ENCODE data around the gene GPRC5C. TPM values are rescaled to one million over a fixed set of nuclear protein-coding genes. Genes with fewer than 3 reads are reported as not detected.

GPRC5C gene, protein sequence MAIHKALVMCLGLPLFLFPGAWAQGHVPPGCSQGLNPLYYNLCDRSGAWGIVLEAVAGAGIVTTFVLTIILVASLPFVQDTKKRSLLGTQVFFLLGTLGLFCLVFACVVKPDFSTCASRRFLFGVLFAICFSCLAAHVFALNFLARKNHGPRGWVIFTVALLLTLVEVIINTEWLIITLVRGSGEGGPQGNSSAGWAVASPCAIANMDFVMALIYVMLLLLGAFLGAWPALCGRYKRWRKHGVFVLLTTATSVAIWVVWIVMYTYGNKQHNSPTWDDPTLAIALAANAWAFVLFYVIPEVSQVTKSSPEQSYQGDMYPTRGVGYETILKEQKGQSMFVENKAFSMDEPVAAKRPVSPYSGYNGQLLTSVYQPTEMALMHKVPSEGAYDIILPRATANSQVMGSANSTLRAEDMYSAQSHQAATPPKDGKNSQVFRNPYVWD
- total RNA-seq: 2.9 and 6.8 TPM in 2 replicates

DNA sequence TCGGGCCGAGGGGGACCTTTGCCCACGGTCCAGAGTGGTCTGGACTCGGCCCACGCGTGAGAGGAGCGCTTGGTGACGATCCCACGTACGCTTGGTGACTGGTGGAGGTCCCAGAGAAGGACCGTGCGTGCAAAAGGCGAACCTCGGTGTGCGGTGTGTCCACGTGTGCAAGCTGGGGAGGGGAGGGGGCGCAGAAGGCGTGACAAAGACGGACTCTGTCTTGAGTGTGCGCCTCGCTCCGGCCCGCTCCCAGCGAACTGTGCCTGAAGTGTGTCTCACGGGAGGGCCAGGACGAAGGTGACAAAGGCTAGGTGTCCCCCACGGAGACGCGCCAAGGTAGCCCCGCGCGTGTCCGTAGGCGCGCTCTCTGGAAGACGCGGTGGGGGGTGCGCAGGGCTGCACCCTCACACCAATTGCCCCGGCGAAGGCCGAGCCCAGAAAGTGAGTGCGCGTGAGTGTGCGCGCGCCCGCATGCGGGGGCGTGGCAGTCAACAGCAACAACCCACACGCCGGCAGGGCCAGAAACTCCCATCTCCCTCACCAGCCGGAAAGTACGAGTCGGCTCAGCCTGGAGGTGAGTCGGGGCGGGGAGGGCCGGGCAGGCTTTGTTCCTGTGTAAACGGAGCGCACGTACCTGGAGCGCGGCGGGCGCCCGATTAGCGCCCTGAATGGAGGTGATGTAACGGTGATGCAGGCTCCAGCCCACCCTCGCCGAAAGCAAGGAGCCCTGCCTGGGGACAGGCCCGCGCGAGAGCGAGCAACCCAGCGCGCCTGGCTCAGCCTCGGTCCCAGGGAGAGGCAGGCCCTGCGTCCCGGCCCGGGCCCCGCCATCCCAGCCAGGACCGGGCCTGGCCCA, at the start of gene GPRC5C:
TSS of gene GPRC5C (plus strand) at position 521 of the 856 bp plus-strand sequence. CDS start 7,689 bp downstream, outside the sequence.
- DNase-seq (ENCODE audit: insufficient read length, low spot score, missing footprints): peak; percentile 85
- peak within 1 kb of the TSS; percentile 53 for H3K4me2 ChIP-seq (ENCODE audit: insufficient read depth, low read length)
- no peak within 1 kb of the TSS for H3K27ac ChIP-seq (ENCODE audit: low read depth, low read length)
- peak within 1 kb of the TSS; percentile 46 for H3K4me3 ChIP-seq (ENCODE audit: insufficient read depth, low read length)
- H2AFZ ChIP-seq (ENCODE audit: low read length): no peak within 1 kb of the TSS
- no peaks in the 10 kb centered on the region for H3K36me3 ChIP-seq (ENCODE audit: insufficient read depth, low read length)
- TF ChIP-seq, protein P1, sequence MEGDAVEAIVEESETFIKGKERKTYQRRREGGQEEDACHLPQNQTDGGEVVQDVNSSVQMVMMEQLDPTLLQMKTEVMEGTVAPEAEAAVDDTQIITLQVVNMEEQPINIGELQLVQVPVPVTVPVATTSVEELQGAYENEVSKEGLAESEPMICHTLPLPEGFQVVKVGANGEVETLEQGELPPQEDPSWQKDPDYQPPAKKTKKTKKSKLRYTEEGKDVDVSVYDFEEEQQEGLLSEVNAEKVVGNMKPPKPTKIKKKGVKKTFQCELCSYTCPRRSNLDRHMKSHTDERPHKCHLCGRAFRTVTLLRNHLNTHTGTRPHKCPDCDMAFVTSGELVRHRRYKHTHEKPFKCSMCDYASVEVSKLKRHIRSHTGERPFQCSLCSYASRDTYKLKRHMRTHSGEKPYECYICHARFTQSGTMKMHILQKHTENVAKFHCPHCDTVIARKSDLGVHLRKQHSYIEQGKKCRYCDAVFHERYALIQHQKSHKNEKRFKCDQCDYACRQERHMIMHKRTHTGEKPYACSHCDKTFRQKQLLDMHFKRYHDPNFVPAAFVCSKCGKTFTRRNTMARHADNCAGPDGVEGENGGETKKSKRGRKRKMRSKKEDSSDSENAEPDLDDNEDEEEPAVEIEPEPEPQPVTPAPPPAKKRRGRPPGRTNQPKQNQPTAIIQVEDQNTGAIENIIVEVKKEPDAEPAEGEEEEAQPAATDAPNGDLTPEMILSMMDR (IDR thresholded peaks at IDR 0.05; ENCODE audit: extremely low read depth, low read depth, low read length): no peak
- no peaks in the 10 kb centered on the region for H3K4me1 ChIP-seq (ENCODE audit: insufficient read depth, low read length)
- H3K79me2 ChIP-seq (ENCODE audit: insufficient read depth, low read length): no peaks in the 10 kb centered on the region
- peaks cover 29% of the 10 kb centered on the region for H3K27me3 ChIP-seq (ENCODE audit: insufficient read depth, low read length)
- no peaks in the 10 kb centered on the region for H4K20me1 ChIP-seq (ENCODE audit: insufficient read depth, low read length)
- H3K9me3 ChIP-seq (ENCODE audit: low read depth, low read length): no peaks in the 10 kb centered on the region

DNA sequence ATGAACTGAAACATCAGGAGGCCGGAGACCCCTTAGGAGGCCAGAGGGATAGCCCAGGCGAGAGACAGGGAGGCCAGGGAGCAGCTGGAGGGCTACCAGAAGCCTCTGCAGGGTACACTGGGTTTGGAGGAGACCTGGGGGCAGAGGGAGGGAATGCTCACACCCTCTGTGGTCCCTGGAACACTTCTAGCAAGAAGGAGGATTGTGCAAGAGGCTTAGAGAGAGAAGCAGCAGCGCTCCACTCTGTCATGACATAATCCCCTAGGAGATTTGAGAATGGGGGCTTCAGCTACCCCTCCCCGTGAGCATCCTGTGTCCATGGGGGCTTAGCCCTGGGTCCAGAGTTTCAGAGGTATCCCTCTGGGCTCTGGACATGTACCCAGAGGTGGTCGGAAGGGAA, 48.7 kb upstream of the GPRC5C start:
- H2AFZ ChIP-seq (ENCODE audit: low read length): no peak overlapping the region
- no peaks in the 10 kb centered on the region for H3K79me2 ChIP-seq (ENCODE audit: insufficient read depth, low read length)
- H3K4me3 ChIP-seq (ENCODE audit: insufficient read depth, low read length): no peak overlapping the region
- H3K36me3 ChIP-seq (ENCODE audit: insufficient read depth, low read length): no peaks in the 10 kb centered on the region
- H3K4me1 ChIP-seq (ENCODE audit: insufficient read depth, low read length): peaks cover 10% of the 10 kb centered on the region
- H3K9me3 ChIP-seq (ENCODE audit: low read depth, low read length): no peaks in the 10 kb centered on the region
- no peaks in the 10 kb centered on the region for H4K20me1 ChIP-seq (ENCODE audit: insufficient read depth, low read length)
- H3K27me3 ChIP-seq (ENCODE audit: insufficient read depth, low read length): peaks cover 3% of the 10 kb centered on the region
- no peak overlapping the region for H3K4me2 ChIP-seq (ENCODE audit: insufficient read depth, low read length)
- DNase-seq (ENCODE audit: insufficient read length, low spot score, missing footprints): peak; percentile 51
- no peak overlapping the region for H3K27ac ChIP-seq (ENCODE audit: low read depth, low read length)
- TF ChIP-seq, protein P1 (IDR thresholded peaks at IDR 0.05; ENCODE audit: extremely low read depth, low read depth, low read length): no peak

DNA sequence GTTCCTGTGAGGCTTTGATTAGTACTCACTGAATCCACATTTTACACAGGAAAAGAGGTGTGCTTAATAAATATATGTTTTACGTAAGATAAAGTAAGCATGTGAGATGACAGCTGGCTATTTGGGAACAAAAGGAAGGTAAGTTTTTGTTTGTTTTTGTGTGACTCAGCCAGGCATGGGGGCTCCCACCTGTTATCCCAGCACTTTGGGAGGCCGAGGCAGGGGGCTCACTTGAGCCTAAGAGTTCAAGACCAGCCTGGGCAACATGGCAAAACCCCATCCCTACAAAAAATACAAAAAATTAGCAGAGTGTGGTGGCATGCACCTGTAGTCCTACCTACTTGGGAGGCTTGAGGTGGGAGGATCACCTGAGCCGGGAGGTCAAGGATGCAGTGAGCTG, 46.7 kb upstream of the GPRC5C start:
- H3K27ac ChIP-seq (ENCODE audit: low read depth, low read length): no peak overlapping the region
- H3K79me2 ChIP-seq (ENCODE audit: insufficient read depth, low read length): no peaks in the 10 kb centered on the region
- TF ChIP-seq, protein P1 (IDR thresholded peaks at IDR 0.05; ENCODE audit: extremely low read depth, low read depth, low read length): no peak

DNA sequence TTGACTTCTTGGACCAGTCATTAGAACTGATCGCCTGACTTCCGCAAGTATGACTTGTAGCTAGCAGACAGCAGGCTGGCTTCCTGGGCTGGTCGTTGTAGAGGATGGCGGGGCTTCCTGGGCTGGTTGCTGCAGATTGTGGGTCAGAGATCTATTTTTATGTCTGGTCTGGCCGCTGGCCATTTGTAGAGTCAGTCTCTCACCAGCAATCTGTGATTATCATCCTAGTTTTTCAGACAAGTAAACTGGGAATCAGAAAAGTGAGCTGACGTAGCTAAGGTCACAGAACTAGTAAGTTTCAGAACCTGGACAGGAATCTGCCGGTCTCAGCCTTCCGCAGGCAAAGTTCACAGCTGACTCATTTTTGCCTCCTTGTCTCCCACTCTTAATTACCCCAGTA, 45.5 kb upstream of the GPRC5C start:
- no peak overlapping the region for H3K27ac ChIP-seq (ENCODE audit: low read depth, low read length)
- no peaks in the 10 kb centered on the region for H3K79me2 ChIP-seq (ENCODE audit: insufficient read depth, low read length)
- H3K27me3 ChIP-seq (ENCODE audit: insufficient read depth, low read length): no peaks in the 10 kb centered on the region
- H3K4me1 ChIP-seq (ENCODE audit: insufficient read depth, low read length): peaks cover 6% of the 10 kb centered on the region
- H3K9me3 ChIP-seq (ENCODE audit: low read depth, low read length): no peaks in the 10 kb centered on the region
- TF ChIP-seq, protein P1 (IDR thresholded peaks at IDR 0.05; ENCODE audit: extremely low read depth, low read depth, low read length): no peak
- H3K4me3 ChIP-seq (ENCODE audit: insufficient read depth, low read length): no peak overlapping the region
- peak; percentile 66 for DNase-seq (ENCODE audit: insufficient read length, low spot score, missing footprints)
- H3K4me2 ChIP-seq (ENCODE audit: insufficient read depth, low read length): no peak overlapping the region
- no peaks in the 10 kb centered on the region for H3K36me3 ChIP-seq (ENCODE audit: insufficient read depth, low read length)
- no peaks in the 10 kb centered on the region for H4K20me1 ChIP-seq (ENCODE audit: insufficient read depth, low read length)
- no peak overlapping the region for H2AFZ ChIP-seq (ENCODE audit: low read length)

More for the DNA sequence above, 46.7 kb upstream of the GPRC5C start:
- no peak overlapping the region for H3K4me3 ChIP-seq (ENCODE audit: insufficient read depth, low read length)
- peaks cover 6% of the 10 kb centered on the region for H3K4me1 ChIP-seq (ENCODE audit: insufficient read depth, low read length)
- H2AFZ ChIP-seq (ENCODE audit: low read length): no peak overlapping the region
- no peaks in the 10 kb centered on the region for H3K9me3 ChIP-seq (ENCODE audit: low read depth, low read length)
- DNase-seq (ENCODE audit: insufficient read length, low spot score, missing footprints): no peak
- no peaks in the 10 kb centered on the region for H4K20me1 ChIP-seq (ENCODE audit: insufficient read depth, low read length)
- H3K27me3 ChIP-seq (ENCODE audit: insufficient read depth, low read length): peaks cover 3% of the 10 kb centered on the region
- H3K36me3 ChIP-seq (ENCODE audit: insufficient read depth, low read length): no peaks in the 10 kb centered on the region
- H3K4me2 ChIP-seq (ENCODE audit: insufficient read depth, low read length): no peak overlapping the region
